ENCODE measurements around the gene BCKDHB.

The BCKDHB gene

DNA sequence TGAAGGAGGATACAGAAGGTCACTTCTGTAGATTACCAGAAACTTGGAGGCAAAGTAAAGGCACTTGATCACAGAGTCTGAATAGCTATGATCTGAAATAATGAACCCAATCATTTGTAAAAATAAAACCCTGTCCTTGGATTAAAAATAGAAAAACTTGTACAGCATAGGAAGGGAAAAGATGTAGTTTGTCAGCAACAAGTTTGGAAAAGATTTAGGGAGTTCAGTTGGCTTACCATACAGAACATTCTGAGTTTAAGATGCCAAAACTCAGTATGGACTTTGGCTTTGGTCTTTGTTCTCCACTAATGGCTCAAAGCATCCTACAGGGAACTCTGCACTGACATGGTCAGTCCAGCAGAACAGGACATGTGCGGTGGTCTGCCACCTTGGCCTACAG is 240.6 kb downstream of the BCKDHB start:
- H3K9me3 Mint-ChIP-seq = no peaks in the 10 kb centered on the region
- H3K27ac Mint-ChIP-seq = peak overlapping the region in 2 of 3 experiments; percentile 54 to 62
- no peaks in the 10 kb centered on the region for H3K27me3 Mint-ChIP-seq (ENCODE audit: low read depth)
- H3K4me1 Mint-ChIP-seq = peaks cover 5% of the 10 kb centered on the region
- no peak overlapping the region for H3K4me3 Mint-ChIP-seq
- H3K36me3 Mint-ChIP-seq (ENCODE audit: low read depth) = no peaks in the 10 kb centered on the region
- no peak for TF ChIP-seq CTCF (IDR thresholded peaks at IDR 0.05; ENCODE audit: unreplicated experiment in 3 of 3)

DNA sequence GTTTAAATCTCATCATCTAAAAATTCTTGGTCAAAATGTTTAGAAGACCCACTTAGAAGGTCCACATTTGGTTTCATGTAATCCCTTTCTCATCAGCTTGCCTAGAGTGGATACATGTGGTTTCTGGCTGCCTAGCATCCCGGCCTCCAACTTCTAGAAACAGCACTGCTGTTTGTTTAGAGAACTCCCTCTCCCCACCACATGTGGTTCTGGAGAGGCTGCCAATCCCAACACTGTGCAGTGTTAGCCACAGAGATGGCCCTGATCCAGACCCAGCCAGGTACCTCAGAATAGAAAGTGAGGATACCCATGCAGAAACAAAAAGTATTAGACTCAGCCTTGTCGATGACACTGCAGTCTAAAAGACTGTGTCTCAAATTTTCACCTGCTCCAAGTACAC is 241.8 kb downstream of the BCKDHB start:
- TF ChIP-seq CTCF (IDR thresholded peaks at IDR 0.05; ENCODE audit: unreplicated experiment in 3 of 3) = no peak
- Mint-ChIP-seq H3K9me3 (no peaks in the 10 kb centered on the region), H3K27me3 (ENCODE audit: low read depth) (no peaks in the 10 kb centered on the region), H3K27ac (no peak overlapping the region), H3K4me3 (no peak overlapping the region), H3K36me3 (ENCODE audit: low read depth) (no peaks in the 10 kb centered on the region), H3K4me1 (peaks cover 5% of the 10 kb centered on the region)

DNA sequence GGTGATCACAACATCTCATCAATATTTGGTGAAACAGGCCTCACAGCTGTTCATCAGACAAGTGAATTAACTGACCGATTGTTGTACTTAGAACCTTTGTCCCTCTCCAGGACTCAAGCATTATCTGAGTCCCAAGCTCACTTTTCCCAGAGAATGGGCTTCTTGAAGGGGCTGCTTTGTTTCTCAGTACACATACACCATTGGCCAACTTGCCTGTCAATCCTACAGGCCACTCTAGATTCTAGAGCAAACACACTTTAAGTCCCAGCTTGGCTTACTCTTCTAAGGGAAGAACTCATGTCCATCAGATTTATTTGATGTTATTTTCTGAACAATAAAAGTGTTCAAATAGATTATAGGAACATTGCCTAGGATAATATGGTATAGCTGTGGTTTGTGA is 249.5 kb downstream of the BCKDHB start:
- Mint-ChIP-seq H3K4me3 (no peak overlapping the region), H3K9me3 (peaks cover 2% of the 10 kb centered on the region)

DNA sequence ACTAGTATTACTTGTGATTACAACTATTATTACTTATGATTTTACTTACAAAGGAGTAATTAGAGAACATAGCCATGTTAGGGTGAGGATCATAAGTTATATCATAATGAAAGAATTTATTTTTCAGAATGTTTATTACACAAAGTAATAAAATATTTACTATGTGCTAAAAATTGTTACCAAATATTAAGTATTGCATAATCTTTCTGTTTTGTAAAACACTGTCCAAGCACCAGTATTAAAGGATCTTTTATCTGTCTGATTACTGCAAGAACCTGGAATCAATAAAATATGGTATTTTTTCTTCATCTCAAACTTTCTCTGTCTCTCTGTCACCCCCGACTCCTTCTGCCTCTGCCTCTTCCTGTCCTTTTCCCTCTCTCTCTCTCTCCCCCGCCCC is 250.1 kb downstream of the BCKDHB start:
- Mint-ChIP-seq H3K4me3 (no peak overlapping the region), H3K4me1 (peaks cover 13% of the 10 kb centered on the region), H3K27ac (peak overlapping the region in 1 of 3 experiments; percentile 79), H3K36me3 (ENCODE audit: low read depth) (peaks cover 7% of the 10 kb centered on the region), H3K9me3 (peaks cover 2% of the 10 kb centered on the region), H3K27me3 (ENCODE audit: low read depth) (no peaks in the 10 kb centered on the region)
- no peak for TF ChIP-seq CTCF (IDR thresholded peaks at IDR 0.05; ENCODE audit: unreplicated experiment in 3 of 3)

More for the DNA sequence above, 249.5 kb downstream of the BCKDHB start:
- peaks cover 7% of the 10 kb centered on the region for H3K36me3 Mint-ChIP-seq (ENCODE audit: low read depth)
- TF ChIP-seq CTCF (IDR thresholded peaks at IDR 0.05; ENCODE audit: unreplicated experiment in 3 of 3) = no peak
- peaks cover 13% of the 10 kb centered on the region for H3K4me1 Mint-ChIP-seq
- H3K27me3 Mint-ChIP-seq (ENCODE audit: low read depth) = no peaks in the 10 kb centered on the region
- H3K27ac Mint-ChIP-seq = no peak overlapping the region

- Mint-ChIP-seq H3K4me3 (no peak overlapping the region), H3K27me3 (ENCODE audit: low read depth) (no peaks in the 10 kb centered on the region), H3K4me1 (peaks cover 13% of the 10 kb centered on the region), H3K36me3 (ENCODE audit: low read depth) (peaks cover 7% of the 10 kb centered on the region), H3K27ac (peak overlapping the region; percentile 31 to 79 (median 69)), H3K9me3 (peaks cover 2% of the 10 kb centered on the region)
- TF ChIP-seq CTCF (IDR thresholded peaks at IDR 0.05; ENCODE audit: unreplicated experiment in 3 of 3) = no peak
Observed at GRCh38 chr6:80357081-80357480, 250.6 kb downstream of the BCKDHB start.

DNA sequence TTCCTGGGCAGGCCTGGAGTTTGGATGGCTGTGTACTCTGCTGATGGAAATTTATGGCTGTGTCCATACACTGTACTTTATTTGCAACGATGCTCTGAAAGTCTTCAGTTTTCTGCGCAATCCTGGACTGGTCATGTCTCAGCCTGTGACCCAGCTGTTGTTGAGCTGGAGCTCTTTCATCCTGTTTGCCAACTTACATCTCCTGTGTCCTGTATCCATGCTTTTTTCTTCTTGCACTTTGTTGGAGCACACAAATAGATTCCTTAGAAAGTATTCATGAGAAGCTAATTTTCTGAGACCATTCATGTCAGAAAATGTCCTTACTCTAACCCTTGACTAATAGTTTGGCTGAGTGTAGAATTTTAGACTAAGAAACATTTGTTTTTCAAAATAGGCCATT is 251.2 kb downstream of the BCKDHB start:
- peaks cover 13% of the 10 kb centered on the region for H3K4me1 Mint-ChIP-seq
- no peaks in the 10 kb centered on the region for H3K27me3 Mint-ChIP-seq (ENCODE audit: low read depth)
- peaks cover 2% of the 10 kb centered on the region for H3K9me3 Mint-ChIP-seq
- no peak overlapping the region for H3K4me3 Mint-ChIP-seq
- H3K36me3 Mint-ChIP-seq (ENCODE audit: low read depth) = peaks cover 7% of the 10 kb centered on the region
- peak overlapping the region; percentile 31 to 79 (median 35) for H3K27ac Mint-ChIP-seq
- TF ChIP-seq CTCF (IDR thresholded peaks at IDR 0.05; ENCODE audit: unreplicated experiment in 3 of 3) = no peak
